Stimulated activated CD8-positive, alpha-beta memory T cell treated with anti-CD3 and anti-CD28 coated beads, Interleukin-7, amount 100 ng/mL, for 48 hours (primary cell): ENCODE measurements around the gene STARD7.
"Not testable (repeated sequence)": the region's sequence is repeated elsewhere in the genome, so short reads cannot be mapped to it uniquely, and the experiment has no call there.

Source experiments
- DNase-seq, 2 donors: peaks; one replicate each; pipeline ENCODE4 v3.0.0-alpha.2; 2020; ENCODE audit warnings: low read depth in 1 of 2; ENCODE audit errors: extremely low read depth in 1 of 2

STARD7 gene

GRCh38 chr2:96208143-96209010 is at the start of gene STARD7:
Gene STARD7 (minus strand): TSS chr2:96208827. CDS start chr2:96208434, 393 bp downstream.
- DNase-seq = peak; percentile 96 to 97

GRCh38 chr2:96257744-96258143 is 49.1 kb upstream of the STARD7 start:
- DNase-seq = not testable (repeated sequence)

- DNase-seq = no peak
Measured at GRCh38 chr2:96256611-96257113, 48.0 kb upstream of the STARD7 start.

- no peak for DNase-seq
Measured at GRCh38 chr2:96254571-96254970, 45.9 kb upstream of the STARD7 start.

- DNase-seq = no peak
Measured at GRCh38 chr2:96253006-96253405, 44.4 kb upstream of the STARD7 start.

GRCh38 chr2:96252526-96252925 is 43.9 kb upstream of the STARD7 start:
- no peak for DNase-seq

- DNase-seq = no peak
Measured at GRCh38 chr2:96251721-96252292, 43.2 kb upstream of the STARD7 start.

GRCh38 chr2:96250188-96250587 is 41.6 kb upstream of the STARD7 start:
- DNase-seq = no peak

- no peak for DNase-seq
Measured at GRCh38 chr2:96249654-96250053, 41.0 kb upstream of the STARD7 start.

- no peak for DNase-seq
Measured at GRCh38 chr2:96248624-96249023, 40.0 kb upstream of the STARD7 start.

GRCh38 chr2:96247896-96248295 is 39.3 kb upstream of the STARD7 start:
- no peak for DNase-seq

- no peak for DNase-seq
Measured at GRCh38 chr2:96247009-96247408, 38.4 kb upstream of the STARD7 start.

GRCh38 chr2:96245609-96246390 is 37.2 kb upstream of the STARD7 start:
- no peak for DNase-seq

- no peak for DNase-seq
Measured at GRCh38 chr2:96243843-96244242, 35.2 kb upstream of the STARD7 start.

GRCh38 chr2:96241900-96242611 is 33.4 kb upstream of the STARD7 start:
- peak; percentile 27 to 72 for DNase-seq

GRCh38 chr2:96241227-96241626 is 32.6 kb upstream of the STARD7 start:
- DNase-seq = no peak

GRCh38 chr2:96240341-96241038 is 31.9 kb upstream of the STARD7 start:
- no peak for DNase-seq

GRCh38 chr2:96239745-96240264 is 31.2 kb upstream of the STARD7 start:
- DNase-seq = no peak

GRCh38 chr2:96239091-96239490 is 30.5 kb upstream of the STARD7 start:
- DNase-seq = no peak

GRCh38 chr2:96238266-96238665 is 29.6 kb upstream of the STARD7 start:
- DNase-seq = no peak
